Omental fat pad (tissue), 4 donors: ENCODE measurements around the gene HSP90AB1. TPM values are rescaled to one million over a fixed set of nuclear protein-coding genes. Genes with fewer than 3 reads are reported as not detected.

Experiments
- ATAC-seq: fragments of 150-250 bp; one replicate; pipeline ENCODE4 v1.9.1; 2016; ENCODE audit warnings: mild to moderate bottlenecking, moderate library complexity; ENCODE audit not compliant: low FRiP score
- DNase-seq: peaks from one replicate; pipeline ENCODE4 v3.0.0-alpha.2; 2019; ENCODE audit warnings: low spot score
- total RNA-seq, 4 donors: library from RNA; depleted of rRNA; stranded (reverse); fragments of >200 nt; gene quantifications; one replicate each; pipeline ENCODE4 v1.1.0, GENCODE V29; 2016
- TF ChIP-seq, protein P1 (sequence below), 3 donors: fragments of 450-650 bp; IDR thresholded peaks; one replicate each; pipeline ENCODE4 v1.5.1; 2016 to 2017; ENCODE audit warnings: antibody characterized with exemption in 3 of 3, mild to moderate bottlenecking in 3 of 3, moderate library complexity in 2 of 3

Gene HSP90AB1
- total RNA-seq, 4 donors from 2014 or later, result 553 to 1,198 (median 846) TPM

DNA sequence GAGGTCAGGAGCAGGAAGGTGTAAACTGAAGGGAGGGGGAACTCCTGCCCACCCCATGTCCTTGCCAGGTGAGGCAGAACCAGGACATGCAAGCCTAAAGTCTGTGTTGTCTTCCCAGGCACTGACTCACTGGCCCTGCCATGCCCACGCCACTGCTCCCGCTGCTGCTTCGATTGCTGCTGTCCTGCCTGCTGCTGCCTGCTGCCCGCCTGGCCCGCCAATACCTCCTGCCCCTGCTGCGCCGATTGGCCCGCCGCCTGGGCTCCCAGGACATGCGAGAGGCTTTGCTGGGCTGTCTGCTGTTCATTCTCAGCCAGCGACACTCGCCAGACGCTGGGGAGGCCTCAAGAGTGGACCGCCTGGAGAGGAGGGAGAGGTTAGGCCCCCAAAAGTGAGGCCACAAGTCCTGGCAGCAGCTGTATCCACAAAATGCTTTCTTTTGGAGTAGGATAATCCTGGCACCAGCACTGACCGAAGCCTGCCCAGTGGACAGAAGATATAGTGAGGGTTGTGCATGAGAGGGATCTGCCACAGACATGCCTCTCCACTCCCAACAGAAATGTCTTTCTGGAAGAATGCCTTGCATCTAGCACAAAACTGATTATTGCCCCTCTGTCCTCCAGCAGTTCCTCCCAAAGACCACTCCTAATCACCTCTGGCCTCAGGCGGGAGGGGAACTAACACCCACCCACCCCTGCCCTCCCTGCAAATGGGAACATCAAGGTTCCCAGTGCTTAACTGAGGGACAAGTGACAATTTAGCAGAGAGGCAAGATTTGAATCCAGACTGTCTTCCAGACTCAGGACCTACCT lies 29.4 kb upstream of the HSP90AB1 start:
- TF ChIP-seq, protein P1, sequence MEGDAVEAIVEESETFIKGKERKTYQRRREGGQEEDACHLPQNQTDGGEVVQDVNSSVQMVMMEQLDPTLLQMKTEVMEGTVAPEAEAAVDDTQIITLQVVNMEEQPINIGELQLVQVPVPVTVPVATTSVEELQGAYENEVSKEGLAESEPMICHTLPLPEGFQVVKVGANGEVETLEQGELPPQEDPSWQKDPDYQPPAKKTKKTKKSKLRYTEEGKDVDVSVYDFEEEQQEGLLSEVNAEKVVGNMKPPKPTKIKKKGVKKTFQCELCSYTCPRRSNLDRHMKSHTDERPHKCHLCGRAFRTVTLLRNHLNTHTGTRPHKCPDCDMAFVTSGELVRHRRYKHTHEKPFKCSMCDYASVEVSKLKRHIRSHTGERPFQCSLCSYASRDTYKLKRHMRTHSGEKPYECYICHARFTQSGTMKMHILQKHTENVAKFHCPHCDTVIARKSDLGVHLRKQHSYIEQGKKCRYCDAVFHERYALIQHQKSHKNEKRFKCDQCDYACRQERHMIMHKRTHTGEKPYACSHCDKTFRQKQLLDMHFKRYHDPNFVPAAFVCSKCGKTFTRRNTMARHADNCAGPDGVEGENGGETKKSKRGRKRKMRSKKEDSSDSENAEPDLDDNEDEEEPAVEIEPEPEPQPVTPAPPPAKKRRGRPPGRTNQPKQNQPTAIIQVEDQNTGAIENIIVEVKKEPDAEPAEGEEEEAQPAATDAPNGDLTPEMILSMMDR (IDR thresholded peaks at IDR 0.05), result no peak
- no peak for DNase-seq
- no peak for ATAC-seq

DNA sequence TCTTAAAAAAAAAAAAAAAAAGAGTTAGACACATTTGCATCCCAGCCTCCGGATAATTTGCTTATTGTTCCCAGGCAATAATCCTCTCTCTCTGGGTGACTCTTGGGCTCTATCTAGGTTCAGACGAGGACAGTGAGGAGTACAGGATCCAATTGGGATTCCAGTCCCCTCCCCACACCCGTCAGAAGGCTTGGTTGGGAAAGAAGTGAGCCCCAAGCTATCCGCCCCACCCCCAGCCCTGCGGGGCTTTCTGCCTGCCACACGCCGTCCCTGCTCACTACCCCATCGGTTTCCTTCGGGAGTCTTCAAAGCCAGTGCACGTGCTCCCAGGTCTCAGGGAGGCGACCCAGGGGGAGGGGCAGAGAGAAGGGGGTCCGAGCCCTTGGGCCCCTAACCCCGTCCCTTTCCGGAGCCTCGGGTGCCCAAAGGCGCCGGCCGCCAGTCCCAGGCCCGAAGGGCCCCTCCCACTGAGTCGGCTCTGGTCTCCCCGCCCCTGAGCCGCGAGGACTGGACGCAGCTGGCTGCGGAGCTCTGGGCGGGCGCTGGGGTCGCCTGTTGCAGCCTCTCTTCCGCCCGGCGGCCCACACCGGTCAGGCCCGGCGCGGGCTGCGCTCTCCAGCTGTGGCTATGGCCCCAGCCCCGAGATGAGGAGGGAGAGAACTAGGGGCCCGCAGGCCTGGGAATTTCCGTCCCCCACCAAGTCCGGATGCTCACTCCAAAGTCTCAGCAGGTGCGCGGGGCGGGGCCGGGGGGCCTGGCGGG lies 27.7 kb upstream of the HSP90AB1 start:
- DNase-seq (no peak), ATAC-seq (peak; percentile 75)
- TF ChIP-seq, protein P1 (IDR thresholded peaks at IDR 0.05), result no peak

DNA sequence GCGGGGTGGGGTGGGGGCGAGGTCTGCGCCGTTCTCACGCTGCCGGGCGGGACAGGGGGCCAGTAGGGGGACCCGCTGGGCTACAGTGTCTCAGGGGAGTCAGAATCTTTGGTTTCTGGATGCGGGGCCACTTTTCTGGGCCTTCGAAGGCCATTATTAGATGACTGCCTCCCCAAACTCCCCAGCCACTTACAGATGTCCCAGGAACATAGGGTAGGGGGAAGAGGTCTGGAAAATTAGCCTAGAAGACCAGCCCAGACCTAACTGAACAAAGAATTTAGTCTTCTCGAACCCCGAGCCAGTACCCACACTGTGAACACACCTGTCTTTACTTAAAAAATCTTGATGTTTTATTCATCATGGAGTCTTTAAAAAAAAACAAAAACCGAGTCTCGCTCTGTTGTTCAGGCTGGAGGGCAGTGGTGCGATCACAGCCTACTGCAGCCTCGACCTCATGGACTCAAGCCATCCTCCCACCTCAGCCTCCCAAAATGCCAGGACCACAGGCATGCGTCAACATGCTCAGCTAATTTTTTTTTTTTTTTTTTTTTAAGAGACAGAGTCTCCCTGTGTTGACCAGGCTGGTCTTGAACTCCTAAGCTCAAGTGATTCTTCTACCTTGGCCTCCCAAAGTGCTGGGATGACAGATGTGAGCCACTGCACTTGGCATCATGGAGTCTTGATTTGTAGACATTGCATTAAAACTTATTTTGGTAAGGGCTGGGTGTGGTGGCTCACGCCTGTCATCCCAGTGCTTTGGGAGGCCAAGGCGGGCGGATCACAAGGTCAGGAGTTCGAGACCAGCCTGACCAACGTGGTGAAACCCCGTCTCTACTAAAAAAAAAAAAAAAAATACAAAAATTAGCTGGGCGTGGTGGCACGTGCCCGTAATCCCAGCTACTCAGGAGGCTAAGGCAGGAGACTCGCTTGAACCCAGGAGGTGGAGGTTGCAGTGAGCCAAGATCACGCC lies 26.8 kb upstream of the HSP90AB1 start:
- ATAC-seq, result no peak
- no peak for DNase-seq
- TF ChIP-seq, protein P1 (IDR thresholded peaks at IDR 0.05), result no peak

DNA sequence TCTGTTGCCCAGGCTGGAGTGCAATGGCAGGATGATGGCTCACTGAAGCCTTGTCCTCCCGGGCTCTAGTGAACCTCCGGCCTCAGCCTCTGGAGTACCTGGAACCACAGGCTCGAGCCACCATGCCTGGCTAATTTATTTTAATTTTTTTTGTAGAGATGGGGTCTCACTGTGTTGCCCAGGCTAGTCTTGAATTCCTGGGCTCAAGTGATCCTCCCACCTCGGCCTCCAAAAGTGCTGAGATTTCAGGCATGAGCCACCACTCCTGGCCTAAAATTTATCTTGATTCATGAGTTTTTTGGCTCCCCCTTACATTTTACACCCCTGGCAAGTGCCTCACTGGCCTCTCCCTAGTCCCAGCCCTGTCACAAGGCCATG lies 26.0 kb upstream of the HSP90AB1 start:
- DNase-seq, result no peak
- no peak for ATAC-seq
- TF ChIP-seq, protein P1 (IDR thresholded peaks at IDR 0.05), result no peak

DNA sequence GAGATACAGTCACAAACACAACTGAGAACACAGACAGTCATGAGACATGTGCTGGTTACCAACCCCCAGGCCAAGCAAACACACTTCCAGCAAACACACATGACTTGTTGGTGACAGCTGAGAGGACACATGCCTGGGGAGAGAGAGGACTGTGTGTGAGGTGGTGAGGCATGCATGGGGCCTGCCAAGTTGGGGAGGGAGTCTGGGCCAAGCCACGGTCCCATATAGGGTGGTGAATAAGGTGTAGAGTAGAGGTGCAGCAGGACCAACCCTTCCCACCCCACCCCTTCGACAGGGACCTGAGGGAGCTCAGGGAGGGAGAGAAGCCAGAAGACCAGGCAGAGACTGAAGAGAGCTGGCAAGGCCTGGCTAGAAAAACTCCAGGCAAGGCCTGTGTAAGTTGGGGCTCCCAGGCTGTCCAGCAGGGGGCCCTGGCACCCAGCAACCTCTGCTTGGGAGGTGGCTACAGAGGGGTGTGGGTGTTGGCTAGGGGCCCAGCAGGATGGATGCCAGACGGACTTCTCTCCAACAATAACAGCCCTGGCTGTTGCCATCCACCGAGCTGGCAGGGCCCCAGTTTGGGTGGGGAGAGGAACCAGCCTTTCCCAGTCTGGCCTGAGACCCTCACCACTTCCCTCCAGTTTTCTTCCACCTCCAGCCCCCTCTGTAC lies 25.5 kb upstream of the HSP90AB1 start:
- TF ChIP-seq, protein P1 (IDR thresholded peaks at IDR 0.05), result peak in 2 of 3 donors; percentile 23 to 58
- peak; percentile 71 for DNase-seq
- ATAC-seq, result peak; percentile 73

DNA sequence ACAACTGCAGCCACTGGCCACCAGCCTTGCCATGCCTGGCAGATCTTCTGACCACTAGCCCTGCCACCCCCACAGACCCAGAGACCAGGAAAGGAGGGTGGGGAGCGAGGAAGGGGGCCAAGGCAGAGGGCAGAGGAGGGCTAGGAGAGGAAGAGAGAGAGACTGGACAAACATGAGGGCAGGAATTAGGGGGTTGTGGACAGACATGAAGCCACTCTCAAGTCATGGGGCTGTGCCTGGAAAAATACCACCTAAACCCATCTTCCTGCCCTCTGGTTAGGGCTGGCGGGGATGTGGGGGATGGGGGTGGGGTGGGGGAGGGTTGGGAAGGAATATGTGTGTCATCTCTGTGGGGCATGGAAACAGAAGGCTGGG lies 25.0 kb upstream of the HSP90AB1 start:
- TF ChIP-seq, protein P1 (IDR thresholded peaks at IDR 0.05), result no peak
- ATAC-seq (peak; percentile 0), DNase-seq (no peak)
